ENCODE data around the gene CCP110.
"Not testable (repeated sequence)": the region's sequence is repeated elsewhere in the genome, so short reads cannot be mapped to it uniquely, and the experiment has no call there.

CCP110 gene

DNA sequence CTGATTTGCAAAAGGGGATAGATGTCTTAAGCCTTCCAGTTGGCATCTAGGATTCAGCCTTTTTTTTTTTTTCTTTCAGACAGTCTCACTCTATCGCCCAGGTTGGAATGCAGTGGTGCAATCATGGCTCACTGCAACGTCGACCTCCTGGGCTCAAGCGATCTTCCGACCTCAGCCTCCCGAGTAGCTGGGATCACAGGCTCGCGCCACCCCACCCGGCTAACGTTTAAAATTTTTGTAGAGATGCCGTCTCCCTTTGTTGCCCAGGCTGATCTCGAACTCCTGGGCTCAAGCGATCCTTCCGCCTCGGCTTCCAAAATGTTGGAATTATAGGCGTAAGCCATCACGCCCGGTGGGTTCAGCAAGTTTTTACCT is 571 bp upstream of the CCP110 start:
- Histone ChIP-seq H3K9me3 (ENCODE audit: control insufficient read depth, low read length) (no peaks in the 10 kb centered on the region), H3K27ac (ENCODE audit: insufficient read depth, low read depth, low read length, poor library complexity, severe bottlenecking) (no peak overlapping the region), H3K27me3 (ENCODE audit: control insufficient read depth, insufficient read depth, low read length, poor library complexity, severe bottlenecking) (no peaks in the 10 kb centered on the region), H3K36me3 (ENCODE audit: control insufficient read depth, insufficient read depth, low read length) (peaks cover 5% of the 10 kb centered on the region), H3K4me3 (ENCODE audit: insufficient read depth, low read depth, low read length) (no peak overlapping the region), H3K4me1 (ENCODE audit: control insufficient read depth, insufficient read depth, low read length) (peaks cover 11% of the 10 kb centered on the region)
- 83 to 84% methylated on average over 18 of the region's 18 CpGs for WGBS, 2 experiments

DNA sequence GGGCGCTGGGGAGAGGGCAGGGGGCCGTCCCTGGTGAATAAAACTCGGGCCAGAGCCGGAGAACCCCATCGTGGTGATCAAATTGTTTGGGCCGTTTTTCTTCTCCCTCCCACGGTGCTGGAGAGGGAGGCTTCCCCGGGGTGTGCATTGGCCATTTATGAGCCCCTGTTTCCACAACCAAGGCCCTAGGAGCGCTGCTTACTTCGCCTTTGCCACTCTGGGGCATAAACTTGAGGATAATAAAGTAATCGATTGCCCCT is 544 bp downstream of the CCP110 start:
- no peaks in the 10 kb centered on the region for H3K27me3 ChIP-seq (ENCODE audit: control insufficient read depth, insufficient read depth, low read length, poor library complexity, severe bottlenecking)
- H3K36me3 ChIP-seq (ENCODE audit: control insufficient read depth, insufficient read depth, low read length), result peaks cover 12% of the 10 kb centered on the region
- no peaks in the 10 kb centered on the region for H3K9me3 ChIP-seq (ENCODE audit: control insufficient read depth, low read length)
- H3K27ac ChIP-seq (ENCODE audit: insufficient read depth, low read depth, low read length, poor library complexity, severe bottlenecking), result peak overlapping the region; percentile 28
- WGBS, 2 experiments, result 0% methylated on average over 11 of the region's 11 CpGs
- H3K4me3 ChIP-seq (ENCODE audit: insufficient read depth, low read depth, low read length), result peak overlapping the region; percentile 70
- H3K4me1 ChIP-seq (ENCODE audit: control insufficient read depth, insufficient read depth, low read length), result peaks cover 11% of the 10 kb centered on the region

DNA sequence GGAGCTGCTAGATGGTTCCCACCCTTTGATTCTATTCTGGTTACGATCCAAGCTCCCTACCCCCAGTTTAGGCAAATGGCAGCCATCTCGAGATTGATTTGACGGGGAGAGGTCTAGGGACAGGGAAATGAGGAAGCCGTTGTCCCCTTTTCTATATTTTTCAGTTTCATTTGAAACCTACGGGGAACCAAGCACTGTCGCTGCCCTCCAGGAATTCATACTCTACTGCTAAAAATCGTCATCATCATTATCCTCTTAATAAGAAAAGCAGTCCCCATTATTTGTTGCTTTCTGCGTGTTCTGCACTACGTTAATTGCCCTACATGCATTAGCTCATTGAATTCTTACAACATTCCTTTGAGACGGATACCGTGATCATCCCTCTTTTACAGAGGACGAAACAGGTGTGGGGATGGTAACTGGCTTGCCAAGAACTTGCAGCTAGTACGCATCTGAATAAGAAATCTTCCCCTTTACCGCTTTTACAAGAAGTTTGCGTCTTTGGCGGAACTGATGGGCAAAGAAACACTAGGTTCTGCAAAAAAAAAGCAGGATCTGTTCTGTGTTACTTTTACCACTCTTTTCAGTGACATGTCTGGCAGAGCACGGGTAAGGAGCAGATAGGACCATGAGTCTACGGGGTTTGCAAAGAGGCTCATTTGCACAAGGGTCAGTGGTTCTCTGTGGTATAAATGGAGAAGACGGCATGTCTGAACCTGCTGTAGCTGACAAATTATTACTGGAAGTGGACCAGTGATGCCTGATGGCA is 1.1 kb downstream of the CCP110 start:
- Histone ChIP-seq H3K9me3 (ENCODE audit: control insufficient read depth, low read length) (no peaks in the 10 kb centered on the region), H3K27ac (ENCODE audit: insufficient read depth, low read depth, low read length, poor library complexity, severe bottlenecking) (no peak overlapping the region), H3K4me3 (ENCODE audit: insufficient read depth, low read depth, low read length) (peak overlapping the region; percentile 70), H3K4me1 (ENCODE audit: control insufficient read depth, insufficient read depth, low read length) (peaks cover 11% of the 10 kb centered on the region), H3K36me3 (ENCODE audit: control insufficient read depth, insufficient read depth, low read length) (peaks cover 12% of the 10 kb centered on the region), H3K27me3 (ENCODE audit: control insufficient read depth, insufficient read depth, low read length, poor library complexity, severe bottlenecking) (no peaks in the 10 kb centered on the region)
- 9% methylated on average over 19 of the region's 19 CpGs for WGBS, 2 experiments

DNA sequence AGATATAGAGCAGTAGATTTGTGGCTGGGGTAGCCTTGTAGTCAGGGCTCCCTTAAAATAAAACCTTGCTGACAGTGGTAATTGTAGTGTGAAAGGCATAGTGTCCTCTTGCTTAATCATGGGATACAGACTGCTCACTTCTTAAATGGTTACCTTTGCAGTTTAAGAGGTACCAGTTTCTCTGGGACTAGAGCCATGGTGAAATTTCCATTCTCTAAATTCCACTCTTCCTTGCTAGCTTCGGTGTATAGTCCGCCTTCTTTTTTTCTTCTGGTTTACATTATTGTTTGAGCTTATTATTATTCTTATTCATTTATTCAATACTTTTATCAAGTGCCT is 1.6 kb downstream of the CCP110 start:
- no peaks in the 10 kb centered on the region for H3K9me3 ChIP-seq (ENCODE audit: control insufficient read depth, low read length)
- no CpG with 5 or more reads among the region's 2 CpGs for WGBS, 2 experiments
- peaks cover 12% of the 10 kb centered on the region for H3K36me3 ChIP-seq (ENCODE audit: control insufficient read depth, insufficient read depth, low read length)
- no peak overlapping the region for H3K27ac ChIP-seq (ENCODE audit: insufficient read depth, low read depth, low read length, poor library complexity, severe bottlenecking)
- no peaks in the 10 kb centered on the region for H3K27me3 ChIP-seq (ENCODE audit: control insufficient read depth, insufficient read depth, low read length, poor library complexity, severe bottlenecking)
- H3K4me1 ChIP-seq (ENCODE audit: control insufficient read depth, insufficient read depth, low read length), result peaks cover 7% of the 10 kb centered on the region
- H3K4me3 ChIP-seq (ENCODE audit: insufficient read depth, low read depth, low read length), result peak overlapping the region; percentile 70

DNA sequence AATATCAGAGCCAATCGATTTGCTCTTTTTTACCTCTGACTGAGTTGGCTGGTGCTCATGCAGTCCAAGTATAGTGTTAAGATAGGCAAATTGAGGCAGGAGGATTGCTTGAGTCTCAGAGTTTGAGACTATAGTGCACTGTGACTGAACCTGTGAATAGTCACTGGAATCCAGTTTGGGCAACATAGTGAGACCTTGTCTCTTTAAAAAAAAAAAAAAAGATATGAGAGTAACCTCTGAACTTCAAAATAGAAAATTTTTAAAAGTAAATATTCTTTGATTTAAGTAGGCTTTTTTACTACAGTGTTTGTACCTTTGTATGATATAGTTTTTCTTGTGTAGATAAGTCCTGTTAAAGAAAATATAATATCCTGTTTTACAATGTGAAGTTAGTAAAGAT is 3.4 kb downstream of the CCP110 start:
- no peaks in the 10 kb centered on the region for H3K27me3 ChIP-seq (ENCODE audit: control insufficient read depth, insufficient read depth, low read length, poor library complexity, severe bottlenecking)
- peaks cover 4% of the 10 kb centered on the region for H3K4me1 ChIP-seq (ENCODE audit: control insufficient read depth, insufficient read depth, low read length)
- no peaks in the 10 kb centered on the region for H3K9me3 ChIP-seq (ENCODE audit: control insufficient read depth, low read length)
- no peak overlapping the region for H3K4me3 ChIP-seq (ENCODE audit: insufficient read depth, low read depth, low read length)
- H3K36me3 ChIP-seq (ENCODE audit: control insufficient read depth, insufficient read depth, low read length), result peaks cover 12% of the 10 kb centered on the region
- no peak overlapping the region for H3K27ac ChIP-seq (ENCODE audit: insufficient read depth, low read depth, low read length, poor library complexity, severe bottlenecking)
- WGBS, 2 experiments, result 94 to 100% methylated on average over 1 of the region's 1 CpG

DNA sequence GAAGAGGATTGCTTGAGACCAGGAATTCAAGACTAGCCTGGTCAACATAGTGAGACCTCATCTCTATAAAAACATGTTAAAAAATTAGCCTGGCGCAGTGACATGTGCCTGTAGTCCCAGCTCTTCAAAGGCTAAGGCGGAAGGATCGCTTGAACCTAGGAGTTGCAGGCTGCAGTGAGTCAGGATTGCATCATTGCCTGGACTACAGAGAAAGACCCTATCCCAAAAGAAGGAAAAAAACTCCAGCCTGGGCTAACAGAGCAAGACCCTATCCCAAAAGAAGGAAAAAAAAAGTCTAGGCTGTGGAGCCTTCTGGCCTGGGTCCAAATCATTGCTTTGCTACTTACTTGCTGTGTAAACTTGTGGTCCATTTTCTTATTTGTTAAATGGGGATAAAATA is 4.9 kb downstream of the CCP110 start:
- Histone ChIP-seq H3K4me1 (ENCODE audit: control insufficient read depth, insufficient read depth, low read length) (no peaks in the 10 kb centered on the region), H3K27me3 (ENCODE audit: control insufficient read depth, insufficient read depth, low read length, poor library complexity, severe bottlenecking) (no peaks in the 10 kb centered on the region), H3K9me3 (ENCODE audit: control insufficient read depth, low read length) (no peaks in the 10 kb centered on the region), H3K27ac (ENCODE audit: insufficient read depth, low read depth, low read length, poor library complexity, severe bottlenecking) (no peak overlapping the region), H3K4me3 (ENCODE audit: insufficient read depth, low read depth, low read length) (no peak overlapping the region), H3K36me3 (ENCODE audit: control insufficient read depth, insufficient read depth, low read length) (peaks cover 12% of the 10 kb centered on the region)
- 92 to 96% methylated on average over 3 of the region's 3 CpGs for WGBS, 2 experiments

DNA sequence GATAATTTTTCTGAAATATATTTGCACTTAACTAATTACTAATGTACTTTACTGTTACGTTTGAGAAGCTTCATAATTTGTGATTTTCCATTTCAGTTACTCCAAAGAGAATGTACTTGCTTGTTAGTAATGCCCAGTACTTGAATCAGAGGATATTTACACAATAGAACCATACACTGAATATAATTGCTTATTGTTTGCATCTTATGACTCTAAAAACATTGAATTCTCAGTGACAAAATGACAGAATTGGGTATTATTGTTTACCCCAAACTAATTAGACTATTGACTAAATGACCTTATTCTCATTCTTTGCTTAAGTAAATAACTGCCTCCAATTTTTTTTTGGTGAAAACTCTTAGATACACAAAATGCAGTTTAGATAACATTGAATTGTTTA is 8.9 kb downstream of the CCP110 start:
- Histone ChIP-seq H3K36me3 (ENCODE audit: control insufficient read depth, insufficient read depth, low read length) (peaks cover 22% of the 10 kb centered on the region), H3K27ac (ENCODE audit: insufficient read depth, low read depth, low read length, poor library complexity, severe bottlenecking) (no peak overlapping the region), H3K4me3 (ENCODE audit: insufficient read depth, low read depth, low read length) (no peak overlapping the region), H3K9me3 (ENCODE audit: control insufficient read depth, low read length) (no peaks in the 10 kb centered on the region), H3K27me3 (ENCODE audit: control insufficient read depth, insufficient read depth, low read length, poor library complexity, severe bottlenecking) (no peaks in the 10 kb centered on the region), H3K4me1 (ENCODE audit: control insufficient read depth, insufficient read depth, low read length) (no peaks in the 10 kb centered on the region)
- 100% methylated on average over 1 of the region's 1 CpG; no CpG with 5 or more reads in 1 of the 2 experiments for WGBS, 2 experiments

DNA sequence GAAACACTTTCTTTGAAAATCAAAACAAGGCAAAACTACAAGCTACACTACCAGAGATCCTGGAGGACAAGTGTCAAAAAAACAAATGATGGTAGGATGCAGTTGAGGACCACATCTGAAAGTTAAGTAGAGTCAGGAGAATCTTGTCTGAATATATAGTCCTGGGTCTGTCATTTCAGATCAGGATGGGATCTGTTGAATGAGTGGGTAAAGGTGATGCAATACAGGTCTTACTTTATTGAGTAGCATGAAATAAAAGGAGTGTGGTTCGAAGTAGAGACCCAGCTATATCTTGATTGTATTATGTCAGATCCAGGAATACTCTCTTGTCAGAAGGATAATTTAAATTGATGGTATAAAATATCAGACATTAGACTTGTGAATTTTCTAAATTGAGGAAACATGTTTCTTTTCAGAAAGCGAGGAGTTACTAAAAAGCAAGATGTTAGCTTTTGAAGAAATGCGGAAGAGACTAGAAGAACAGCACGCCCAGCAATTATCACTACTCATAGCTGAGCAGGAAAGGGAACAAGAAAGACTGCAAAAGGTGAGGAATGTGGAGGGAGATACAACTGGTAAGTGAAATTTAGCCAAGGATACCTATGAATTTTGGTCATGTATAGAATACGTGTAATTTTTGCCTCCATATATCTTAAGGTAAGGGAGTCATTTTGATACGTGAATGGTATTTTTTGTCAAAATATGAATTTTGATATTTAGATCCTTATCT is 16.7 kb downstream of the CCP110 start:
- Histone ChIP-seq H3K4me3 (ENCODE audit: insufficient read depth, low read depth, low read length) (no peak overlapping the region), H3K9me3 (ENCODE audit: control insufficient read depth, low read length) (no peaks in the 10 kb centered on the region), H3K27me3 (ENCODE audit: control insufficient read depth, insufficient read depth, low read length, poor library complexity, severe bottlenecking) (no peaks in the 10 kb centered on the region), H3K36me3 (ENCODE audit: control insufficient read depth, insufficient read depth, low read length) (peaks cover 16% of the 10 kb centered on the region), H3K4me1 (ENCODE audit: control insufficient read depth, insufficient read depth, low read length) (no peaks in the 10 kb centered on the region), H3K27ac (ENCODE audit: insufficient read depth, low read depth, low read length, poor library complexity, severe bottlenecking) (no peak overlapping the region)
- WGBS, 2 experiments, result 95 to 96% methylated on average over 5 to 6 of the region's 6 CpGs

DNA sequence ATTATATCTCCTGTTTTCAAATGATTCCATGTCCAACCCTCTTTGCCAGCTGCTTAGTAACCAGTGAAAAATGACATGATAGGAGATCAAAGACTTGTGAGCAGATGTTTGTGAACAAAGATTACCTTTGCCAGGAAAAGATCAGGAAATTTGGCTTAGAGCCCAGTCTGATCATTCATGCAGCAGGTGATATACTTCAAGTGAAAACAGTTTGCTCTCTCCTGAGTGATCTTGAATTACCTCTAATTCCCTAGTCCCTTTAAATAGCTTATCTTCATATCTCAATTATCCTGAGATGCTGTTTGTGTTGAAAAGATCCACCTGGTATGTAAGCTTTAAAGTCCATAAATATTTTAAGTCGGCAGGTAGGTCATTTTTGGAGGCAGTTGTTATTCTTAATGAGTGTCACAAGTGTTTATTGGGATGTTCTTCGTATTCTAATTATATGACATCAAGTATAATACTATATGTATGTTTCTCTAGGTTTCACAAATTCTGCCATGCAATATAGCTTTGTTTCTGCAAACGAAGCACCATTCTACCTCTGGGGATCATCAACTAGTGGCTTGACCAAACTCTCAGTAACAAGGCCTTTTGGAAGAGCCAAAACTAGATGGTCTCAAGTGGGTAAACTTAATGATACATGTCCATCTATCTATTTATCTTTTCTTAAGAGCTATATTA is 18.5 kb downstream of the CCP110 start:
- Histone ChIP-seq H3K4me3 (ENCODE audit: insufficient read depth, low read depth, low read length) (no peak overlapping the region), H3K9me3 (ENCODE audit: control insufficient read depth, low read length) (no peaks in the 10 kb centered on the region), H3K27ac (ENCODE audit: insufficient read depth, low read depth, low read length, poor library complexity, severe bottlenecking) (no peak overlapping the region), H3K27me3 (ENCODE audit: control insufficient read depth, insufficient read depth, low read length, poor library complexity, severe bottlenecking) (no peaks in the 10 kb centered on the region), H3K4me1 (ENCODE audit: control insufficient read depth, insufficient read depth, low read length) (no peaks in the 10 kb centered on the region), H3K36me3 (ENCODE audit: control insufficient read depth, insufficient read depth, low read length) (peaks cover 7% of the 10 kb centered on the region)
- 84 to 96% methylated on average over 2 of the region's 3 CpGs for WGBS, 2 experiments

DNA sequence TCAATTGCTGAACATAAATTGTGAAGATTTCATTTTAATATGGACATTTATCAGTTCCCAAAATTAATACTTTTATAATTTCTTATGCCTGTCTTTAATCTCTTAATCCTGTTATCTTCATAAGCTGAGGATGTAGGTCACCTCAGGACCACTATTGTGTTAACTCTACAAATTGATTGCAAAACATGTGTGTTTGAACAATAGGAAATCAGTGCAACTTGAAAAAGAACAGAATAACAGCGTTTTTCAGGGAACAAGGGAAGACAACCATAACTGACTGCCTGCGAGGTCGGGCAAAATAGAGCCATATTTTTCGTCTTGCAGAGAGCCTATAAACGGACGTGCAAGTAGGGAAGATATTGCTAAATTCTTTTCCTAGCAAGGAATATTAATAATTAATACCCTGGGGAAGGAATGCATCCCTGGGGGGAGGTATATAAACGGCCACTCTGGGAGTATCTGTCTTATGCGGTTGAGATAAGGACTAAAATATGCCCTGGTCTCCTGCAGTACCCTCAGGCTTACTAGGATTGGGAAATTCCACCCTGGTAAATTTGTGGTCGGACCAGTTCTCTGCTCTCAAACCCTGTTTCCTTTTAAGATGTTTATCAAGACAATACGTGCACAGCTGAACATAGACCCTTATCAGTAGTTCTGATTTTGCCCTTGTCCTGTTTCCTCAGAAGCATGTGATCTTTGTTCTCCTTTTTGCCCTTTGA is 19.7 kb downstream of the CCP110 start:
- not testable (repeated sequence) for H3K9me3 ChIP-seq (ENCODE audit: control insufficient read depth, low read length); H3K4me3 ChIP-seq (ENCODE audit: insufficient read depth, low read depth, low read length); H3K4me1 ChIP-seq (ENCODE audit: control insufficient read depth, insufficient read depth, low read length); H3K27ac ChIP-seq (ENCODE audit: insufficient read depth, low read depth, low read length, poor library complexity, severe bottlenecking); H3K27me3 ChIP-seq (ENCODE audit: control insufficient read depth, insufficient read depth, low read length, poor library complexity, severe bottlenecking); H3K36me3 ChIP-seq (ENCODE audit: control insufficient read depth, insufficient read depth, low read length)
- 94 to 98% methylated on average over 10 of the region's 10 CpGs for WGBS, 2 experiments

All from ectodermal cell (in vitro differentiated cells).